MM.1S (cell line): ENCODE results near the gene TBRG4.

Experiments used
- DNase-seq: peaks from one replicate; pipeline ENCODE4 v3.0.0-alpha.2; 2015
- H2AFZ ChIP-seq: fragments of 300-600 bp; sonication (generic); 2 replicates; pipeline ENCODE4 v1.6.0; 2016; ENCODE audit warnings: antibody characterized with exemption, low read length
- H3F3A ChIP-seq: fragments of 300-600 bp; sonication (generic); 2 replicates; pipeline ENCODE4 v1.6.1; 2016; ENCODE audit warnings: mild to moderate bottlenecking, antibody characterized with exemption, low read length, moderate library complexity, mixed read lengths; ENCODE audit not compliant: insufficient read depth
- H3K27ac ChIP-seq: fragments of 300-600 bp; sonication (generic); 2 replicates; pipeline ENCODE4 v1.5.1; 2016; ENCODE audit warnings: mild to moderate bottlenecking, low read length
- H3K27me3 ChIP-seq: fragments of 300-600 bp; sonication (generic); replicated peaks from 2 replicates; pipeline ENCODE4 v1.6.0; 2016; ENCODE audit warnings: low read length; ENCODE audit not compliant: insufficient read depth
- H3K36me3 ChIP-seq: fragments of 300-600 bp; sonication (generic); replicated peaks from 2 replicates; pipeline ENCODE4 v1.6.1; 2016; ENCODE audit warnings: mild to moderate bottlenecking, low read length, mixed read lengths; ENCODE audit not compliant: insufficient read depth
- H3K4me1 ChIP-seq: fragments of 300-600 bp; sonication (generic); 2 replicates; pipeline ENCODE4 v1.6.1; 2016; ENCODE audit warnings: low read length, mixed read lengths
- H3K4me2 ChIP-seq: fragments of 300-600 bp; sonication (generic); 2 replicates; pipeline ENCODE4 v1.6.0; 2016; ENCODE audit warnings: low read depth, low read length
- H3K4me3 ChIP-seq: fragments of 300-600 bp; sonication (generic); 2 replicates; pipeline ENCODE4 v1.5.1; 2016; ENCODE audit warnings: low read length, mixed read lengths
- H3K79me2 ChIP-seq: fragments of 300-600 bp; sonication (generic); 2 replicates; pipeline ENCODE4 v1.6.1; 2016; ENCODE audit warnings: mixed run types, low read length, mixed read lengths
- H3K9ac ChIP-seq: fragments of 300-600 bp; sonication (generic); 2 replicates; pipeline ENCODE4 v1.6.1; 2016; ENCODE audit warnings: low read length, mixed read lengths
- H3K9me2 ChIP-seq: fragments of 300-600 bp; sonication (generic); replicated peaks from 2 replicates; pipeline ENCODE4 v1.6.1; 2016; ENCODE audit warnings: mild to moderate bottlenecking, low read length, mixed read lengths; ENCODE audit not compliant: insufficient read depth
- H3K9me3 ChIP-seq: fragments of 300-600 bp; sonication (generic); replicated peaks from 2 replicates; pipeline ENCODE4 v1.6.1; 2016; ENCODE audit warnings: mild to moderate bottlenecking, low read length, mixed read lengths; ENCODE audit not compliant: insufficient read depth
- H4K20me1 ChIP-seq: fragments of 300-600 bp; sonication (generic); 2 replicates; pipeline ENCODE4 v1.6.1; 2016; ENCODE audit warnings: mild to moderate bottlenecking, low read length, moderate library complexity, mixed read lengths; ENCODE audit not compliant: insufficient read depth
- CTCF ChIP-seq: fragments of 300-600 bp; sonication (generic); IDR thresholded peaks from 2 replicates; pipeline ENCODE4 v1.5.1; 2016; ENCODE audit warnings: antibody characterized with exemption, low read length, mixed read lengths
- EZH2 ChIP-seq: fragments of 300-600 bp; sonication (generic); optimal IDR thresholded peaks from 2 replicates; pipeline ENCODE3; 2017; ENCODE audit warnings: low read depth, mild to moderate bottlenecking, antibody characterized with exemption, low read length, mixed read lengths
- EZH2phosphoT487 ChIP-seq: fragments of 300-600 bp; sonication (generic); IDR thresholded peaks from 2 replicates; pipeline ENCODE4 v1.6.1; 2018; ENCODE audit warnings: antibody characterized with exemption, low read length

TBRG4 gene

GRCh38 chr7:45132708-45133320 is 21.3 kb upstream of the TBRG4 start:
- Histone ChIP-seq H3F3A (no peaks in the 10 kb centered on the region), H3K79me2 (no peaks in the 10 kb centered on the region), H3K4me3 (no peak overlapping the region), H4K20me1 (no peaks in the 10 kb centered on the region), H3K4me2 (no peak overlapping the region), H2AFZ (no peak overlapping the region), H3K9ac (no peak overlapping the region), H3K9me3 (no peaks in the 10 kb centered on the region), H3K36me3 (no peaks in the 10 kb centered on the region), H3K27ac (no peak overlapping the region), H3K9me2 (no peaks in the 10 kb centered on the region), H3K27me3 (no peaks in the 10 kb centered on the region), H3K4me1 (no peaks in the 10 kb centered on the region)
- TF ChIP-seq EZH2 (no peak), CTCF (no peak), EZH2phosphoT487 (no peak)
- DNase-seq = no peak

GRCh38 chr7:45131891-45132290 is 20.4 kb upstream of the TBRG4 start:
- DNase-seq = no peak
- no peak overlapping the region for H3K27ac ChIP-seq
- no peaks in the 10 kb centered on the region for H3K9me3 ChIP-seq
- no peak overlapping the region for H2AFZ ChIP-seq
- H3K27me3 ChIP-seq = no peaks in the 10 kb centered on the region
- no peaks in the 10 kb centered on the region for H3K4me1 ChIP-seq
- H4K20me1 ChIP-seq = no peaks in the 10 kb centered on the region
- no peaks in the 10 kb centered on the region for H3K9me2 ChIP-seq
- no peaks in the 10 kb centered on the region for H3K36me3 ChIP-seq
- H3K4me3 ChIP-seq = no peak overlapping the region
- H3K4me2 ChIP-seq = no peak overlapping the region
- H3F3A ChIP-seq = no peaks in the 10 kb centered on the region
- TF ChIP-seq EZH2 = no peak
- TF ChIP-seq CTCF = no peak
- TF ChIP-seq EZH2phosphoT487 = no peak
- H3K9ac ChIP-seq = no peak overlapping the region
- no peaks in the 10 kb centered on the region for H3K79me2 ChIP-seq

GRCh38 chr7:45130910-45131309 is 19.4 kb upstream of the TBRG4 start:
- H3K9ac ChIP-seq = no peak overlapping the region
- H3F3A ChIP-seq = no peaks in the 10 kb centered on the region
- no peak overlapping the region for H3K27ac ChIP-seq
- H3K9me3 ChIP-seq = no peaks in the 10 kb centered on the region
- no peaks in the 10 kb centered on the region for H3K79me2 ChIP-seq
- H3K36me3 ChIP-seq = no peaks in the 10 kb centered on the region
- H3K27me3 ChIP-seq = no peaks in the 10 kb centered on the region
- no peak overlapping the region for H3K4me3 ChIP-seq
- no peak overlapping the region for H2AFZ ChIP-seq
- no peak for TF ChIP-seq EZH2phosphoT487
- no peak for TF ChIP-seq CTCF
- TF ChIP-seq EZH2 = no peak
- H3K4me2 ChIP-seq = no peak overlapping the region
- no peaks in the 10 kb centered on the region for H3K4me1 ChIP-seq
- DNase-seq = no peak
- H4K20me1 ChIP-seq = no peaks in the 10 kb centered on the region
- no peaks in the 10 kb centered on the region for H3K9me2 ChIP-seq
